GM18873 (cell line): ENCODE data around the gene NLRP11.
"Not testable (repeated sequence)": the region's sequence is repeated elsewhere in the genome, so short reads cannot be mapped to it uniquely, and the experiment has no call there.

Experiments used
- ATAC-seq: cut with Tn5 transposase; IDR thresholded peaks from one replicate; pipeline ENCODE4 v1.9.1; 2021; ENCODE audit warnings: mild to moderate bottlenecking, moderate library complexity, moderate number of reproducible peaks; ENCODE audit not compliant: unreplicated experiment, low FRiP score

Gene NLRP11

GRCh38 chr19:55781112-55781511 lies 50.7 kb downstream of the NLRP11 start:
- no peak for ATAC-seq

- no peak for ATAC-seq
Measured at GRCh38 chr19:55778331-55778730, 53.5 kb downstream of the NLRP11 start.

- no peak for ATAC-seq
Measured at GRCh38 chr19:55777528-55777927, 54.3 kb downstream of the NLRP11 start.

- ATAC-seq = not testable (repeated sequence)
Measured at GRCh38 chr19:55769632-55770031, 62.2 kb downstream of the NLRP11 start.

- not testable (repeated sequence) for ATAC-seq
Measured at GRCh38 chr19:55768818-55769217, 63.0 kb downstream of the NLRP11 start, which contains the start of gene RFPL4AL1. Gene RFPL4AL1 (plus strand): TSS chr19:55769118. CDS start chr19:55771805, 2,687 bp downstream.

GRCh38 chr19:55766466-55766865 lies 65.3 kb downstream of the NLRP11 start:
- ATAC-seq = no peak

- ATAC-seq = not testable (repeated sequence)
Measured at GRCh38 chr19:55758797-55759196, 73.0 kb downstream of the NLRP11 start, which contains the start of gene RFPL4A. Gene RFPL4A (plus strand): TSS chr19:55759097. CDS start chr19:55761801, 2,704 bp downstream.

- not testable (repeated sequence) for ATAC-seq
Measured at GRCh38 chr19:55756808-55757207, 75.0 kb downstream of the NLRP11 start.

- ATAC-seq = no peak
Measured at GRCh38 chr19:55753401-55753800, 78.4 kb downstream of the NLRP11 start.

- no peak for ATAC-seq
Measured at GRCh38 chr19:55750715-55751114, 81.1 kb downstream of the NLRP11 start.

GRCh38 chr19:55738302-55738701 lies 93.5 kb downstream of the NLRP11 start, which contains the start of gene NLRP9:
Gene NLRP9 (minus strand): TSS chr19:55738402. CDS start chr19:55738374, 28 bp downstream.
- no peak for ATAC-seq
